ENCODE results near the gene MYO3B.

The MYO3B gene

GRCh38 chr2:170229744-170230143 is 51.8 kb downstream of the MYO3B start:
- no peak for DNase-seq

GRCh38 chr2:170235860-170236679 is 58.1 kb downstream of the MYO3B start:
- DNase-seq, result peak in 8 of 56 donors; percentile 1 to 27 (median 8)

DNA sequence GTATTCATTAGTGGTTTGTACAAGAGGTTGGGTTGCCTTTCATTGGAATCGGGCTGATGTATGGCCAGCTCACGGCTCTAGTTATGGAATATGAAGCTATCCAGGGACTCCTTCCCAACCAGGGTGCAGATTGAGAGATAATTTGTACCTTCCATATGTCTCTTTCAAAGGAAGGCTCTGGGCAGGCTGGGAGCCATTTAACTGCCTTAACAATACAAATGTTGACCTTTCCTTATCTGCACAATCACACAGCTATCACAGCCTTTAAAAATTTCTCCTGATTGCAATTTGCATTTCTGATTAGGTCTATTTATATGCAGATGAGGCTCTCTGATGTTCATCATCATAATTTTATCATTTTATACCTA is 58.7 kb downstream of the MYO3B start:
- DNase-seq, result no peak

DNA sequence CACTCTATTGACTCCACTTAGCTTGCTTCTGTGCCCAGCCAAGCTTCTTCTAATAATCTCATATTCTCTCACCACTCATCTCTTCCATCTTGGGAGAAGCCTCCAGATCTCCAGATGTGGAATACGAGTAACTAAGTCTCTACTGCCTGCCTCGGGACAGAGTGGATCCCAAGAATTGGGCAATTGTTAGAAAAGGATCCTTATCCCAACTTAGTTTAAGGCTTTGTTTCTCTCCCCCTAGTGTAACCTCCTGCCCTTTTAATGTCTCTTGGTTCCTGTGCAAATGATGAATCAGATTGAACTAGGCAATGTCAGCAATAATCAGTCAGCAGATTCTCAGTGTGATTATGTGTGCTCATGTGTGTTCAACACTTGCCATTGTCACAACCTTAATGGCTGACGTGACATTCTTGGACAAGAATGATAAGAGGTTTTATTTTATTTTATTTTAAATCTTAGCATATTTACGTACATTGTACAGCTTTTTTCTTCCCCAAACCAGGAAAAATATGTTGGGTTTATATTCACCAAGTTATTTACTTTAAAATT is 59.7 kb downstream of the MYO3B start:
- DNase-seq, result no peak

- no peak for DNase-seq
These were observed 60.8 kb downstream of the MYO3B start for GRCh38 chr2:170238776-170239175.

DNA sequence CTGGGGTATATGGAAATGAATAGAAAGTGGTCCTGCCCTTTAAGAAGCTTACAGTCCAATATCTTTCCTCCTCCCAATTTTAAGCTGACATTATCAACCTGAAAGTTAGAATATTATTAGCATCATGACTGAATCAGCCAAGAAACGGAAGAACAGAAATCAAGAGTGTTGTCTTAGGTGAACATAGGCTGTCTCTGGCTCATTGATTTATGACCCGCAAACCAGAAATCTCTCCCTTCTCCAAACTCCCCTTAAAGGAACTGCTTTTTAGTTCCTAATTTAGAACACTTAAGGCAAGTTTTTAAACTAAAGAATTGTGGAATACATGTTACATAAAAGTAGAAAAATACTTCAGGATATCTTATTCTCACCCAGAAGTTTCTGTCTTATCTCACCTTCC is 62.7 kb downstream of the MYO3B start:
- no peak for DNase-seq

GRCh38 chr2:170241756-170242155 is 63.8 kb downstream of the MYO3B start:
- DNase-seq, result no peak

DNA sequence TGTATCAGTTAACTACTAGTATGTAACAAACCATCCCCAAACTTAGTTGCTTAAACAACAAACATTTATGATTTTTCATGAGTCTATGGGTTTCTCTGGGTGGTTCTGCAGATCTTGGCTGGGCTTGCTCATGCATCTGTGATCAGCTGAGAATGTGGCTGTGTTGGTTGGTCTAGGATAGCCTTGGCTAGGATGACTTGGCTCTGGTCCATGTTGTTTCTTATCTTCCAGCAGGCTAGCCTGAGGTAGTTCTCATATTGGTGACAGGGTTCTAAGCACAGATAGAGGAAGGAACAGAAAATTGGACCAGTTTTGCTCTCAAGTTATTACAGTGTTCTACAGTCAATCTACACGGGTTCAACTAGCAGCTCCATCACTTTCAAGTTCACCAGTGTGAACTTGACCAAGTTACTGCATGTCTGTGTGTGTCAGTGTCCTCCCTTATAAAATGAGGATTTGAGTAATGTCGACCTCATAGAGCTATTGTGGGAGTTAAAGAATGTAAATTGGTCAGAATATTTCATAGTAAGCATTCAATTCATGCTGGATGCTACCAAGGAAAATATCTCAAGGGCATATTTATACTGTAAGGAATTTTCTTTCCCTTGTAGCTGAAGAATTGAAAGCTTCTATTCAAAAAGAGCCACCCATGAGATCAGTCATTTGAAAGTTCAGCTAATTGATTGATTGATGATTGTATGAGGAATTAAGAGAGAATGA is 65.3 kb downstream of the MYO3B start:
- no peak for DNase-seq

DNA sequence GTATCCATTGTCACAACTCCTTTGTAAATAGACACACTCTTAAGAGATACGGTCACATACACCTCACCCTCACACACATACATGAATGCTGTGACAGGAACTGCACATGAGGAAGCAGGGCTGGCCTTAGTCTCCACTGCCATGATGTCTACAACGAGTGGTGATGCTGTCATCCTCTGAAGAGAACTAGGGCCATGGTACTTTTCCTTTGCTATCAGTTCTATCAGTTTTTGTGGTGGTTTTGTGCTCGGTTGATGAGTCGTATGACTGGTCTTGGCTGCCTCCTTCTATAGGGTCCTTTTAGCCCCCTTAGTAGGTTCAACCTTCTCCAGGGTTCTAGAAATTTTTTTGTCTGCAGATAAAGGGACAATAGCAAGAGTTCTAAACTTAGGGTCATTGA is 66.0 kb downstream of the MYO3B start:
- no peak for DNase-seq

- DNase-seq, result no peak
These were observed 66.6 kb downstream of the MYO3B start for GRCh38 chr2:170244555-170244954.

- DNase-seq, result no peak
These were observed 67.4 kb downstream of the MYO3B start for GRCh38 chr2:170245312-170245711.

GRCh38 chr2:170247333-170247732 is 69.4 kb downstream of the MYO3B start:
- DNase-seq, result no peak

DNA sequence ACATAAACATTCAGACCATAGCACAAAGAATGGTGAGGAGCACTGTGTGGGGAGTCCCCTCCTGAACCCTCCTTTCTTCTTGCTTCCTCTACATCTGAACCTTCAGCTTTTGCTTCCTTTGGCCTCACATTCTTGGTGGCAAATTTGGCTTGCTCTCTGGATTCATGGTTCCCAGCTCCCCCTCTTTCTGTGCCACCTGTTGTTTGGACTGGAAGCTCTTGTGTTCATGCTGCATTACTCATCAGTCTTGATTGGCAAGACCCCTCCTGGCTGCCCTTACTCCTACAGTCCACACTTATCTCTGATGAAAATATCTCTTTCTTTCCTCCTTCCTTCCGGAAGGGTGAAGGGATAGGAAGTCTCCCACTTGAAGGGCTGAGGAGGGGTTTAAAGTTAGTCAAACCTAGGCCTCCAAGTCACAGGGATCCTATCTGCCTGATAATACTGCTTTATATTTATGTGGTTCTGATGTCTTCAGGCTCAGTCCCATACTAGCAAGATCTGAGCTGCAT is 70.0 kb downstream of the MYO3B start:
- DNase-seq, result no peak

DNA sequence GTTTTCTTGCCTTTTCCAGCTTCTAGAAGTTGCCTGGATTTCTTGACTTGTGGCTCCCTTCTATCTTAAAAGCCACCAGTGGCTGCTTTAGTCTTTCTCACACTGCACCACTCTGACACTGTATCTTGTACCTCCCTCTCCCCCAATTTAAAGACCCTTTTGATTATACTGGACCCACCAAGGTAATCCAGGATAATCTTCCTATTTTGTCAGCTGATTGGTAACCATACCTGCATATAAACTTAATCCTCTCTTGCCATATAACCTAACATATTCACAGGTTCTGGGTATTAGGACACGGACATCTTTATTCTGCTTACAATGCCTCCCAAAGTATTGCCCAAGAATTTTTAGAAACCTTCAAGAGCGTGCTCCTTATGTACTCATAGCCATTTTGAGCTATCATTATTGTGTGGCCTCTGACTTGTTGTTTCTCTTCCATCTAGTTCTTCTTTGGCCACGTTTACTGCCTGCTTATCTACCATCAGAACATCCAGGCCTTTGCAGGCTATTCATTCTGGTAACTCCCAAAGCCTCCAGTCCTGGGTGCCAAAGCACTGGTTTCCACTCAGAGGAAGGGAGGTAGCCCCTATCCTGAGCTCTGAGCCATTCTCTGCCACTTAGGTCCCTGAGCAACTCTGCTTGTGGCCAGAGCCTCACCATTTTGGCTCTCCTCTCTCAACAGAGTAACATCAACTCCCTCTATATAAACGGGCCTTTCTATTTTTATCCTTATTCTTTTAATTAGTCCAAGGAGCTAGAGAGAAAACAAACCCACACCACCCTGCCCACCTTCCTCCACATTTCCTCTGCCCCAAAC is 70.8 kb downstream of the MYO3B start:
- DNase-seq, result no peak

DNA sequence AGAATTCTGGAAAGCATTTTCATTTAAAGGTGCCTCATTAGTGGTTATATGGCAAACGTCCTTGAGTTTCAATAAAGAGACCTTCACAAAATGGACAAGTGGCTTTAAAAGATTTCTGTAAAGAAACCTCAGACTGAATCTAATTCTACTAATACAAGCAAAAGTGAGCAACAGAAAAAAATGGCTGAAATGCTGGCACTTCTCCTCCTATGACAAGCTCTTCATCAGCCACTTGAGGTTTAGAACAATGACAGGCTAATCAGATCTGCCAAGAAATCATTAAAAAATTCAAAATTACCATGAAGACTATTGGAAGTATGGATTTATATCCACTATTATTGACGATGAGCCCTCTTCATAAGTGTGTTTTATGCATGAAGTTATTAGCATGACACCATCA is 71.8 kb downstream of the MYO3B start:
- DNase-seq, result no peak

DNA sequence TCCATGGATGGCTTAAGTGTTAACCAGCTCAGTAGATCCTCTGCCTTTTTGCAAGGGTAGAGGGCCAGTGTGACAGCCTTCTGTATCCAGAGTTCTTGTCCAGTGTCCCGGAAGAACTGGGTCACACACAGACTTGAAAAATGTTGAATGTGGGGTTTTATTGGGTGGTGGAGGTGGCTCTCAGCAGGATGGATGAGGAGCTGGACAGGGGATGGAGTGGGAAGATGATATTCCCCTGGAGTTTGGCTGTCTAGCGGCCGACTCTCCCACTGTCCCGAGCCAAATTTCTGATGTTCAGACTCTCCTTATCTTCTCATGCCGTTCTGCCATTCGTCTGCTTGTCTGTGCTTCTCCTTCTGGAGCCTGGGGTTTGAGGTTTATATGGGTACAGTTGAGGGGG is 72.6 kb downstream of the MYO3B start:
- DNase-seq, result no peak

DNA sequence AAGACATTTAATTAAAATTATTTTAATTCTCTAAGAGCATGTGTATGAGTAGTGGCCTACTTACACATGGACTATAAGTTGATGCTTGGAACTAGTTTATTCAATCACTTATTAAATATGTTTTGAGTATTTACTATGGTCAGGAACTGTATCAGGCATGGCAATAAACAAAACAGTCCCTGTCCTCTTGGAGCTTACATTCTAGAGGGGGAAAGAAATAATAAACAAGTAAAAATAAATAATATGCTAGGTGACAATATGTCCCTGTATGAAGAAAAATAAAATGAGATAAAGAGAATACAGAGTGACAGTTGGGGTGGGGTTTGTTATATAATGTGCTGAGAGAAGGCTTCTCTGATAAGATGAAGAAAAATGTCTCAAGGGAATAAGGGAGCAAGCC is 74.5 kb downstream of the MYO3B start:
- no peak for DNase-seq

GRCh38 chr2:170253721-170254230 is 75.8 kb downstream of the MYO3B start:
- no peak for DNase-seq

DNA sequence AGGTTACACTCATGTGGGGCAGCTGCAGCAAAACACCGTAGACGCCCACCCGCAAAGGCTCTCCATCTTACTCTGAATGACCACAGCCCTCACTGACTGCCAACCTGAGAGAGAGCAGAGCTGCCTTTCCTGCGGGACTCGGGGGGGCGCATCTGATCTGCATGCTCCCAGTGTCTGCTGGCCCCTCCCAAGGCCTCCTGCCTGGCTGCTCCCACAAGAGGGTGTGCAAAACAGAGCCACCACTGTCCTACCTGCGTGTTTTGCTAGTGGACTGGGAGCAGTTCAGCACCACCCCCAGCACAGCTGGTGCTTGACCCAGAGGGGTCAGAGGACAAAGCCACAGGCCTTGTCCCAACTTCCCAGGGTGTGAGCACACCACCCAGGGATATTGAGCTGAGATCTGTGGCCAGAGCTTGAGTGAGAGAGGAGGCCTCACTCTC is 76.4 kb downstream of the MYO3B start:
- no peak for DNase-seq

- DNase-seq, result no peak
These were observed 77.2 kb downstream of the MYO3B start for GRCh38 chr2:170255137-170255536.

DNA sequence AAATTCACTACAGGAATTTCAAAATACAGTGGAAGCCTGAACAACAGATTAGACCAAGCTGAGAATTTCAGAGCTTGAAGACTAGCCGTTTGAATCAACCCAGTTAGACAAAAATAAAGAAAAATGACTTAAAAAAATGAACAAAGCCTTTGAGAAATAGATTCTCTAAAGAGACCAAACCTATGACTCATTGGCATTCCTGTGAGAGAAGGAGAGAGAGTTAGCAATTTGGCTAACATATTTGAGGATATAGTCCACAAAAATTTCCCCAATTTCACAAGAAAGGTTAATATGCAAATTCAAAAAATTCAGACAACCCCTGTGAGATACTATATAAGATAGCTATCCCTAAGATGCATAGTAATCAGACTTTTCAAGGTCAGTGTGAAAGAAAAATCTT is 78.0 kb downstream of the MYO3B start:
- DNase-seq, result no peak
